ENCODE measurements around the gene KCNIP1.

Gene KCNIP1

DNA sequence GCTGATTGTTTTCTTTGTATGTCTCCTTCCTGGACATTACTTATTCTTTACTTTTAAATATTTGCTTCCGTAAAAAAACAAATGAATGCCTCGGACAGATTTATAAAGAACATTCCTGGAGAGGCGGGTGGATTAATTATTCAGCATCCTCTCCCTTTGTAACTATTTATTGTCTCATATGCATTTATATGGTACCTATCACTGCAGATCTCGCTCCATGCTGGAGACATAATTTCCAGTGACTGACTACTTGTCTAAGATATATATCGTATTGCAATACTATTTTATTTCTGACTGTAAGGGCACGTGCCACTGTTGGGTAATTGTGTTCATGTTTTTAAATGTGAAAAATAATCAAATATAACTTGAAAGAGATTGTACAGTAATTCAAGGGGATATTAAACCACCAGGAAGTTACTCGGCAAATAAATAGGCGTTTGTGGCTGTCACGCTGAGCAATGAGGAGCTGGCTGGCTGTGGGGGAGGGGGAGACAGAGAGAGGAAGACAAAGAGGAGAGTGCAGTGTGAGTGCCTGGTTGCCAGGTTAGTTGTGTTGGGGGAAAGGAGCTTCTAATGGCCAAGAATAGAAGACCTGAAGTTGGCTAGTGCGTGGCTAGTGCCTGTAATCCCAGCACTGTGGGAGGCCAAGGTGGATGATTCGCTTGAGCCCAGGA, 147.9 kb downstream of the KCNIP1 start:
- DNase-seq, result no peak

DNA sequence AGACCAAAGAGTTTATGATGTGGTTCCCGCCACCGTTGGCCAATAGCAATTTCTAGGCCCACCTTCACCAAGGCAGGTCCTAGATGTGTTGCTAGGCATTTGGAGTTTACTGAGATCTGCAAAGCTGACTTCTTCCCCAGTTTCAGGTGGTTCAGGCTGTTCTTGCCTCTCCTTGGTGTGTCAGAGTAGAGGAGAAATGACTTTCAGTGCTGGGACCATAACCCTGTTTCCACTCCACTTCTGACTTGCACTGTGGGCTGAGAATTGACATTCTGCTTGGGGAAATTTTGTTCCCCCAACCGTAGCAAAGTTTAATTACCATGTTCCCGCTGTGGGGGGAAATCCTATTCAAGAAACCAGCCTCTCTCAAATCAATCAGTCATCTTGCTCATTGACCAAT, 151.7 kb downstream of the KCNIP1 start:
- DNase-seq, result no peak

DNA sequence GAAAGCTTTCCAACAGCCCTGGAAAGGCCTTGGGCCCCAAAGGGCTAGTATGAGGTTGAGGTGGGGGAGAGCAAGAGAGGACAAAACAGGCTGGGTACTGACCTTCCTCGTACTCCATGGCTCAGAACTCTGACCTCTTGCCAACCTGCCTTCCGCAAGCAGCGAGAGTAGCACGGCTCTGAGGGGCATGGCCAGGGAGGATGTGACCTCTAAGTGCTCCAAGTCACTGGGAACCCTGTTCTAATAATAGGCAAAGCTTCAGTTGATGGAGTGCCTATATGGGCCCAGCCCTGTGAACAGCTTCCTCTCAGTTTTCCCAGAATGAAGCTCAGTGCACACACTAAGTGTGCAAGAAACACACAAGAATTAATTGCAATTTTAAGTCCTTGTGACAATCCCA, 152.1 kb downstream of the KCNIP1 start:
- DNase-seq, result no peak

DNA sequence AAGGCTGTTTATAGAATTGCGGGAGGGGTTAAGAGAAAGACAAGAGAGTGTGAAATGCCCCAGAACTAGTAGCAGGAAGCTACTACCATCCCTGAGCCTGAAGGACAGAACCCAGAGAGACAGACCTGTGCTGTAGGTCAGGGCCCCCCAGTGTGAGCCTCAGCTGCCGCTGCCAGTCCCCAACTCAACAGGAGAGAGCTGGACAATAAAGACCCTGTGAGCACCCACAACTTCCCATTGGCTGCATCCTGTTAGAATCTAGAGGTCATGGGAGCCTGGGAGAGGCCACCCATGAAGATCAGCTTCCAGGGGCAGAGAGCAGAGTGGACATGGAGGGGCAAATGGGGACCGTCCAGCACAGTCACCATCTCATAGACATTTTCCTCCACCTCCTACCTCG, 152.5 kb downstream of the KCNIP1 start:
- DNase-seq, result no peak

DNA sequence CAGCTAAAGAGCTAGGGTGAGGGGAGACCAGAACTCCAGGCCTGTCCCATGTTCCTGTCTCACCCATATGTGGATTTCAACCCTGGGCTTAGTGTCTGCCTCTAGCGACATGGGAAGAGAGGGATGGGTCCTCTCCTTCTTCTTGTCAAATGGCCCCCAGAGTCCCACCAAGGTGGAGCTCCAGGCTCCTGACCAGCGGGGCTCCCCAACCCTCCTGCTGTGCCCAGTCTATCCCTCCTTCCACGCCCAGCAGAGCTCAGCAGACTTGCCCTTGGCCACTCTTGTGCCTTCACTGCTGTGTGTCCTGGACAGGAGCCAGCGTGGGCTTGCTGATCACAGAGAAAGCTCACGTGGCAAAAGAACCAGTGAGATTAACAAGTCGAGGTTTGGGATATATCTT, 156.7 kb downstream of the KCNIP1 start:
- no peak for DNase-seq

DNA sequence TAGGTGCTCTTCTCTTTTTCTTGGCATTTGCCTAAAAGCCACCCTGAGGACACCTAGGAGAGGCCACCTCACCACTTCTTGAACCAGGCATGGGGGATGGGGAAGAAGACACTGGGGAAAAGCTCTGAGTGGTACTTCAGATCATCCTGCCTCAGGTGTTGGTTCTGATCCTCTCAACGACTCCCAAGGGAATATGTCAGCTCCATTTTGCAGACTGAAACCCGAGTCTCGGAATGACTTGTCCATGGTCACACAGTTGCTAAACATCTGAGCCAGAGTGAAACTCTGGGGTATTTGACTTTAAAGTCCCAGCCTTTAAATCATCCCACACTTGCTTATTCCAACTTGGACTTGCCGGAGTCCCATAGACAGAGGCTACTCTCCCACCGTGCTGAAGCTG, 159.1 kb downstream of the KCNIP1 start:
- DNase-seq, result no peak

DNA sequence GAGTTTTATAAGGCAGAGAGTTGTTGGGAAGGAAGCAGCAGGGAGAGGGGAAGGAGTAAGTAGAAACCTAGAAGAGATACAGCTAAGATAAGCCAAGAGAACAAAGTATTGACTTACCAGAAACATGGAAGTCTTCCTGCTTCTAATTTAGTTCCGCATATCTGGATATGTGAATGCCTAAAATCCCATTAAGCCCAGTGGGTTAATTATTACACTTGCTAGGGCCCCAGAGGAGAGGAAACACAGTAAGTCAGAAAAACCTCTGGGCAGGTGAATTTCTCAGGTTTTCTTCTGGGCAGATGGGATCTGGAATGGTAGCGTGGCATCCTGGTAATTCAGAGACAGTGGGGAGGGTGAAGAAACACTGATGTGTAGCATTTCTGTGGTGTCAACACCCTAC, 175.0 kb downstream of the KCNIP1 start:
- DNase-seq, result no peak

DNA sequence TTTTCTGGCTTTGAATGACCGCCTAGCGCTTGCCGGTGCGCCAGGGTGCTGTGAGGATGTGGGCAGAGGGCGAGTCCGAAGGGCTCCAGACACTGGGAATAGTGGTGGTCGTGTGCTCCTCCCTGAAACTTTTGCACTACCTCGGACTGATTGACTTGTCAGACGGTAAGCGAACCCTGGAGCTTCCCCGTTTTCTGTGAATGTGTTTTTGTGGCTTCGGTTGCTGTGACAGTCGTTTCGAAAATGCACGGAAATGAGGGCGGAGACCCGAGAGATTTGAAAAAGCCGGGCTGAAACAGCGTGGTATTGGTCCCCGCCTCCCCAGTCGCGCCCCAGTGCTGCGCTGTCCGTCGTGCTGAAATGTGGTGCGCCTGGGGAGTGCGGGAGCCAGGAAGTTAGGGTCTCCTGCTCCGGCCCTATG, 177.2 kb downstream of the KCNIP1 start:
- no peak for DNase-seq

DNA sequence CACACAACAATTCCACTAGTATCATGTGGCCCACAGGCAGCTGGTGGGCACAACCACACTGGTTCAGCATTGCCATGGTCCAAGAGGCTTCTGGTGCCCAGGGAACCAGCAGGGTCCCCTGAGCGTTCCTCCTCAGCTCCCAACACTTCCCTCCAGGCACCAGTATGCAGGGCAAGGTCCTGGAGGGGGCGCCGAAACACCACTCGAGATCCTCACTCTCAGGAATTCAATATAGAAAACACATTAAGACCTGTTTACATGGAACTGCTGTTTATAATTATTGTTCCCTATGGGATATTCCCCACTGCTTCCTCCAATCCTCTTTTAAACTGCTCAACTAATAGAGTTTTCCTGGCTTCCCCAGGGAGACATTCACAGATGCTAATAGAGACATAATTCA, 187.8 kb downstream of the KCNIP1 start:
- DNase-seq, result no peak

DNA sequence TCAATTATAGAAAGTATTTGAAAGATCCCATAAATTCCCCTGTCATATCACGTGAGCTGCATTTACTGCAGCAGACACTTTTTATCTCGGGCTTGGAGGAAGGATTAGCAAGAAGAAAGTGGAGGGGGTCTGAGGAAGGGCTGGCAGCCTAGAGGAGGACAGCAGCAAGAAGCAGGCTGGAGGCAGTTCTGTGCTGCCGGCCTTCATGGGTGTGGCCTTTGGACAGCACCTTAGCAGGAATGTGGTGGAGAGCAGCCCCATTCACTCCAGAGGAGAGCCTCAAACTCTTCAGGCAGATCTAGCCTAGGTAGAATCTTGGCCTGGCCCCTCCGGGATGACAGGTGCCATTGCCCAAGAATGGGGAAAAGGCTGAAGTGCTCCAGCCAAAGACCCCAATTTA, 189.9 kb downstream of the KCNIP1 start:
- DNase-seq, result no peak

DNA sequence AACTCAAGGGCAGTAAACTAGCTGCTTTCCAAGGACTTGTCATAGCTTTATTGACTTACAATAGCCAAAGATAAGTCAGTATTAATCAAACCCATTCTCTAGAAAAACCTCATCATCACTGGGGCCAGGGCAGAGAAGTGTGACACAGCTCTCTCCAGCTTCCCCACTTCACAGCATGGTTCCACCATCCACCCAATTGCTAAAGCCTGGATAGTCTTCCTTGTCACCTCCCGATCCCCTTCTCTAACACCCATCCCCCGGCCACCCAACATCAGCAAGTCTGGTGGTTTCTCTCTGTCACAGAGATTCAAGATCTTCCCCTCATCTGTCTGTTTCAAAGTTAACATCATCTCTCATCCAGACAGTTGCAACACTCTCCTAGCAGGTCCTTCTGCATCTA, 191.1 kb downstream of the KCNIP1 start:
- DNase-seq, result no peak

DNA sequence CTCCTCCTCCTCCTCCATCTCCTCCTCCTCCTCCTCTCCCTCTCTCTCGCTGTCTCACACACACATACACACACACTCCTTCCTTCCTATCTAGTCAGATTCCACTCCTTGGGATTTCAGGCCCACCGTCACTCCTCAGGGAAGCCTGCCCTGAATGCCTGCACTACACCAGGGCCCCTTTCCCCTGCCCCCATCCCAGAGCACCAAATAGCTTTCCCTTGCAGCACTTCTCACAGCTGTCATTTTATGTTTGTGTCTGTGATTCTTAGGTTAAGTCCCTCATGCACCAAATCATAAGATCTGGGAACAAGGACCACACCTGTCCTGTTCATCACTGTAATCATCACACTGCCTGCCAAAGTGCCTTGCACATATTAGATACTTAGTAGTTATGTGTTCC, 193.2 kb downstream of the KCNIP1 start:
- no peak for DNase-seq

DNA sequence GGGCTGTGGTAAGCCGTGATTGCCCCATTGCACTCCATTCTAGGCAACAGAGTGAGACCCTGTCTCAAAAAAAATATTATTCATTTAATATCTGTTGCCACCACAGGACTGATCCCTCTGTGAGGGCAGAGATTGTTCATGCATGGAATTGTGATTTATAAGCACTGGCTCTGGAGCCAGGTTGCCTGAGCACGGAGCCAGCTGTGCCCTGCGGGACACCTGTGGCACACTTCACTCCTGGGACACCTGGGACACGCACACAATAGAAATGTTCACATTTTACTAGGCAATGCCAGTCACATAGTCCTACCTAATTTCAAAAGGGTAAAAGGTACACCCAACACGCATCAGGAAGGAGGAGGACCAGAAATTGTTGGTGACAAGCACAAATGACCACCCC, 196.7 kb downstream of the KCNIP1 start:
- DNase-seq, result no peak

DNA sequence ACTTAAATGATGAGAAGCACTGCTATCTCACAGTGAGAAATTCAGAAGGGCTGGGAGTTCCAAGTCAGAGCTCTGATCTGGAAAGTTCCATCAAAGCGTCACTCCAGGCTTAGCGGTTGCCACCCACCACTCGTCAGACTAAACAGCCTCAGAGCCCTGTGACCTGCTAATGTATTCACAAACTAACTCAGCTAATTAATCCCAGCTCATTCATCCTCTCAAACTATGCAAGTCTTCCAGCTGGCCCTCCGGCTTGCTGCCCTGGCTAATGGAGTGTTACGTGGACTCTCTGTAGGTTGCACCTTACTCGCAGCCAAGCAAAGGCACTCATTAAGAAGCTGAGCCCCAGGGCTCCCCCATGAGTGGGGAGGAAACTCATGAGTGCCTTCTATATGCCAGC, 197.5 kb downstream of the KCNIP1 start:
- no peak for DNase-seq

DNA sequence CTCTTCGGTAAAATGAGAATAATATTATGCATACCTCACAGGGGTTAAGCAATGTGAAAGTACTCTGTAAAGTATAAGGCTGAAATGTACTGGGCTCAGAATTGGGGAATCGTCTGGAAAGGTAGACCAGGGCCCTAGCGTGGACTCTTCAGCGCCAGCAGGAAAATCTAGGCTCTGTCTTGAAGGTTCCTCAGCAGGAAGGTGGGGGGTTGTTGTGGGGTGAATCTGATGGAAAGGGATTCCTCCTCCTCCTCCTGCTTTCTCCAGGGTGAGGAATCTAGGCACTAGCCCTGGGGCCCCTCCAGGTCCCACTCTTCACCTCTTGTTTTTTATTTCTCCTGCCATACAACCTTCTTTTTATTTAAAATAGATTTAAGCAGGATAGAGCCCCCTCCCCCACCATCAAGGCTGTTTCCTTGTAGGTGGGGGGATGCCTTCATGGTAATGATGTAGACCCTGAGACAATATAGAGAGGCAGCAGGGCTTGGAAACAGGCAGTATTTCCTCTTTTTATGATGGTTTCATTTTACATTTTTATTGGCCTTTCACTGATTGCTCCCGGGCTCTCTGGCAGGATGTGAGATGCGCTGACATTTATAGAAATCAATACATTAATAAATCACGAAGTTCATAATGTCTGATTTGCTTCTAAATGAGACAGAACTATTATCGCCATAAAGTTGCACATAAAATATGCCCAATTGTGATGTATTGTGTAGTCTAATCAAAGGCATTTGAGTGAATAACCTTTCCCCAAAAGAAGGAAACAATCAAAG, 200.8 kb downstream of the KCNIP1 start:
- DNase-seq, result no peak

DNA sequence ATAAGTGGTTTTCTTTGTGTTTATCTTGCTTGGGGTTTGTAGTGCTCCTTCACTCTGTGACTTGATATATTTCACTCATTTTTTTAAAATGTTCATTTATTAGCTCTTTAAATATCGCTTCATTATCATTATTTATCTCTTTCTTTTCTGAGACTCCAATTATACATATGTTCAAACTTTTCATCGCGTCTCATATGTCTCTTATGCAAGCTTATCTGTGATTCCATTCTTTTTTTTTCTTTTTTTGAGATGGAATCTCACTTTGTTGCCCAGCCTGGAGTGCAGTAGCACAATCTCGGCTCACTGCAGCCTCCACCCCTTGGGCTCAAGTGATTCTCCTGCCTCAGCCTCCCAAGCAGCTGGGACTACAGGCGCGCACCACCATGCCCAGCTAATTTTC, 205.8 kb downstream of the KCNIP1 start:
- no peak for DNase-seq

DNA sequence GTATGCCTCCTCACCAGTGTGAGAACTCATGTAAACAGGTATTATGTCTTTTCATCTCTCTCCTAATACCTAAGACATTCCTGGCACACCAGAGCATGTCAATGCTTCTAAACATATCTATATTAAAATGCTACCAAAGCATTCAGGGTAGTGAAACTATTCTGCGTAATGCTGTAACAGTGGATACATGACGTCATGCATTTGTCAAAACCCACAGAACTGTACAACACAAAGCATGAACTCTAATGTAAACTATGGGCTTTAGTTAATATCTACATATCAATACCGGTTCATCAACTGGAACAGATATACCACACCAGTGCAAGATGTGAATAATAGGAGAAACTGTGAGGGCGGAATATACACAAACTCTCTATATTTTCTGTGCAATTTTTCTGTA, 207.5 kb downstream of the KCNIP1 start:
- no peak for DNase-seq

DNA sequence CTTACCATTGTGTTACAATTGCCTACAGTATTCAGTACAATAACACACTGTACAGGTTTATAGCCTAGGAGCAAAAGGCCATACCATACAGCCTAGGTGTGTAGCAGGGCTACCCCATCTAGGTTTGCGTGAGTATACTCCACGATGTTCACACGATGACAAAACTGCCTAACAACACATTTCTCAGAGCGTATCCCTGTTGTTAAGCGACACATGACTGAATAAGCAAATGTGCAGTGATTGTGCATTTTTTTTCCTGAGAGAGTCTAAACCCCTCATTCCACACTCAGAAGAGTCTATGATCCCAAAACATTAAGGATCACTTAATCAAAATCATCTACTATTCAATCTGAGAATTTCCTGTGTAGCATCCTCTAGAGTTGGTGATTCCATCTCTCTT, 211.3 kb downstream of the KCNIP1 start:
- no peak for DNase-seq

DNA sequence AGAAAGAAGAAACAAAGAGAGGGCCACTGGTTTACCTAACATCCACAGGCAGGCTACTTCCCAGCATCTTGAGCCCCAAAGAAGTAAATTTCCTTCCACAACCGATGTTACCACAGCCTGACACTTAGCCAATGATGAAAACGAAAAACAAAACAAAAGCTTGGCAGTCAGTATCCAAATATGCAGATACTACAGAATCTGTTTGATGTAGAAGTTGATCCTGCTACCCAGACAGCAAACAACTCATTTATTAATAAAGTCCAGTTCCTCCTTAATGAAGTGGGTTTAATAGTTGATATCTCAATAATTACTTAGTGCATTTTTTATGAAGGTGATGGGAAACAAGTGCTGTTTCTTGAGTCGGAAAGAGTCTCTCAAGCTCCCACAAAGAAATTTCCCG, 212.6 kb downstream of the KCNIP1 start:
- DNase-seq, result no peak

DNA sequence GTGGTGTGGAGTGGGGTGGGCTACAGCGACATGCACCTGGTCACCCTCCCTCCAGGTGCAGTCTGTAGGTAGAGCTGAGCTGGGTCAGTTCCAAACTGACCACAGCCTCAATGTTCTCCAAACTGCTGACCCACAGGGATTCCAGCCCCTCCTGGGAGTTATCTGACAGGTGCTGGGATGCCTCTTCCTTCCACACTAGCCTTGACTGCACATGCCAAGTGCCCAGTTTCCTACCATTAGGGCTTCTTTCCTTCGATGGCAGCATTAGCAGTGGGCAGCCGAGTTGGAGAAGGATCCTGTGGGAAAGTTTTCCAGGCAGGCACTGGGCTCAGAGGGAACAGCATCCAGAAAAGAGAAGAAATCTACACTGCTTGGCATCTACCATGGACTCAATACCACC, 215.7 kb downstream of the KCNIP1 start:
- DNase-seq, result no peak

DNA sequence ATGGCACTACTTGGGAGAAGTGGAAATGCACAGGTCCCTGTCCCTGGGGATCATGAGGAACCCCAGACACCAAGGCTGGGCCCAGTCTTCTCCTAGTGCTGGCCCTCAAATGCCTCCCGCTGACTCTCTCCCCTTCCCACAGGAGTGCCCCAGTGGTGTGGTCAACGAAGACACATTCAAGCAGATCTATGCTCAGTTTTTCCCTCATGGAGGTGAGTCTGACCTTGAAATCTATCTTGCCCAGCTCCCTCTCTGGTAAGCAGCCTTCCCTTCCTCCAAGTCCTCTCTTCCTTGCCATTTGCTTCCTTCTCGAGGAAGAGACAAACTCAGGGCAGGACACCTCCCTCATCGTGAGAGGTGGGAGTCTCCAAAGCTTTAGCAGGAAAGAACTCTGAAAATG, 216.4 kb downstream of the KCNIP1 start:
- DNase-seq, result no peak

DNA sequence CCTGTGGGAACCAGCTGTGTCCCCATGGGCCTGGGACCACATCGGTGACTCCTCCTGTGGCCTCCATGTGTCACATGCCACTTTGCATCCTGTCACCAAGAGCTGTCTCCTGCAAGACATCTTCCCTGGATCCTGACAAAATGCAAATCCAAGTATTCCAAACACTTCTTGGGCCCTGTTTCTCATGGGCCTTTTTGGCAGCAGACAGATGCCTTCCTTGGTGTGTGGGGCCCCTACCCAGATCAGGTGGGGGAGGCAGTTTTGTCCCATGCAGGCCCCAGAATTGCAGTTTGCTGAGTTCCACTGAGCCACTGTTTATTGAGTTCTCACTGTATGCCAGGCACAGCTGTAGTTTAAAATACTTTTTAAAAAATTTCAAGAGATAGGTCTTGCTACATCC, 217.2 kb downstream of the KCNIP1 start:
- DNase-seq, result no peak

DNA sequence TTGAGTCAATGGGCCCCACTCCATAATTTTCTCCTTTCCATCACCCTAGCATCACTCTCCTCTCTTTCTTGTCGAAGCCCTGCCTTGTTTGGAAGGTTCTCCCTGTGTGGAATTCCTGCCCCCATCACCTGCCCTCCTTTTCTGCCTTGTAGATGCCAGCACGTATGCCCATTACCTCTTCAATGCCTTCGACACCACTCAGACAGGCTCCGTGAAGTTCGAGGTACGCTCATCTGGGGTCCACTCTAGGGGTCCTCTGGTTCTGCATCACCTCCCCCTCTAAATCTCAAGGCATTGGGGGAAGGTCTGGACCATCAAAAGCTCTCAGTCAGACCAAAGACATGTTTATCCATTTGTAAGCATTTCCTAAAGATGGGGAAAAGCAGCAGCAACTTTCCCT, 217.9 kb downstream of the KCNIP1 start:
- DNase-seq, result no peak

DNA sequence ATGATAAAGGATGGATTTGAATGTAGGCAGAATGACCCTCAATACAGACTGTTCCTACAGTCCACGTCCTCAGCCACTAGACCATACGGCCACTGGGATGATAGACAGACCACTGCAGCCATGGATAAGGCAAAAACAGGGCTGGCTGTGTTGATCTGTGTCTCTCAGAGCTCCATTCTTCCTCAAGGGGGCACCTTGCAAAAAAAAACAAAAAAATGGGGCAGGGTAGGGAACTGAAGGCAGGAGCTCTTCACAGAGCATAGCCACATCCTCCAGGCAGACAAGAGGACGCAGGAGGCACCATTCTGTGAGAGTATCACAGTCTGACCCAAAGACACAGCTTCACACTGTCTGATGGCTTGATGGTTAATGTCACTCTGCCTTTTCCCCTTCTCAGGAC, 218.5 kb downstream of the KCNIP1 start:
- no peak for DNase-seq

DNA sequence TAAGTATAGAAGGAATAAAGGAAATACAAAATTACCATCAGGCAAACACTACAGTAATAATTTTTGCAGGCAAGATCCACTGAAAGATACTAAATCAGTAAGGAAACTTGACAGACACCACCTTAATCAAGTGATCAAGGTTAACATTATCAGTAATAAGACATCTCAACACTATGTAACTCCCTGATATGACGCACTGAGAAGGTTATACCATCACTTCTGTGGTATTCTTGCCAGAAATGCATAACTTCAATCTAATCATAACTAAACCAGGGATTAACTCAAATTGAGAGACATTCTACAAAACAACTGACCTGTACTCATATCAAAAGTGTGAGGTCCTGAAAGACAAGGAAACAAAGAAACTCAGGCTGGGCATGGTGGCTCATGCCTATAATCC, 227.2 kb downstream of the KCNIP1 start:
- no peak for DNase-seq
